Measurements from ENCODE around the gene NEUROG2.

The NEUROG2 gene

GRCh38 chr4:112521123-112522023 lies 5.4 kb upstream of the NEUROG2 start:
- DNase-seq (ENCODE audit: low read depth): no peak

GRCh38 chr4:112520598-112521122 lies 4.7 kb upstream of the NEUROG2 start:
- no peak for DNase-seq (ENCODE audit: low read depth)

GRCh38 chr4:112519689-112520597 lies 4.0 kb upstream of the NEUROG2 start:
- DNase-seq (ENCODE audit: low read depth): no peak

GRCh38 chr4:112518675-112519074 lies 2.7 kb upstream of the NEUROG2 start:
- no peak for DNase-seq (ENCODE audit: low read depth)

GRCh38 chr4:112517911-112518310 lies 1.9 kb upstream of the NEUROG2 start:
- no peak for DNase-seq (ENCODE audit: low read depth)

- no peak for DNase-seq (ENCODE audit: low read depth)
Observed at GRCh38 chr4:112517067-112517634, 1.2 kb upstream of the NEUROG2 start.

GRCh38 chr4:112516471-112517066 lies 589 bp upstream of the NEUROG2 start:
- no peak for DNase-seq (ENCODE audit: low read depth)

GRCh38 chr4:112515198-112516065 lies 548 bp downstream of the NEUROG2 start:
- DNase-seq (ENCODE audit: low read depth): no peak

- DNase-seq (ENCODE audit: low read depth): no peak
Observed at GRCh38 chr4:112514647-112515197, 1.3 kb downstream of the NEUROG2 start.

- no peak for DNase-seq (ENCODE audit: low read depth)
Observed at GRCh38 chr4:112513971-112514646, 1.9 kb downstream of the NEUROG2 start.

GRCh38 chr4:112511803-112512118 lies 4.2 kb downstream of the NEUROG2 start:
- DNase-seq (ENCODE audit: low read depth): no peak

- DNase-seq (ENCODE audit: low read depth): no peak
Observed at GRCh38 chr4:112511093-112511802, 4.7 kb downstream of the NEUROG2 start.

GRCh38 chr4:112510291-112511092 lies 5.5 kb downstream of the NEUROG2 start:
- DNase-seq (ENCODE audit: low read depth): no peak

GRCh38 chr4:112509243-112510141 lies 6.5 kb downstream of the NEUROG2 start:
- no peak for DNase-seq (ENCODE audit: low read depth)

- DNase-seq (ENCODE audit: low read depth): no peak
Observed at GRCh38 chr4:112508356-112508755, 7.6 kb downstream of the NEUROG2 start.

GRCh38 chr4:112504807-112505206 lies 11.2 kb downstream of the NEUROG2 start:
- no peak for DNase-seq (ENCODE audit: low read depth)

GRCh38 chr4:112502871-112503270 lies 13.1 kb downstream of the NEUROG2 start:
- no peak for DNase-seq (ENCODE audit: low read depth)

- DNase-seq (ENCODE audit: low read depth): no peak
Observed at GRCh38 chr4:112492321-112492720, 23.7 kb downstream of the NEUROG2 start.

Data from GM04503 (cell line).